ENCODE measurements around the gene CASP8AP2. TPM values are rescaled to one million over a fixed set of nuclear protein-coding genes. Genes with fewer than 3 reads are reported as not detected.
"Not testable (repeated sequence)": the region's sequence is repeated elsewhere in the genome, so short reads cannot be mapped to it uniquely, and the experiment has no call there.

Gene CASP8AP2
- 16.5 TPM for total RNA-seq
- long read RNA-seq, partial matches to known transcripts = 4 of 13 reads
- long read RNA-seq, other reads (novel, unspliced or antisense) = 7 of 13 reads

DNA sequence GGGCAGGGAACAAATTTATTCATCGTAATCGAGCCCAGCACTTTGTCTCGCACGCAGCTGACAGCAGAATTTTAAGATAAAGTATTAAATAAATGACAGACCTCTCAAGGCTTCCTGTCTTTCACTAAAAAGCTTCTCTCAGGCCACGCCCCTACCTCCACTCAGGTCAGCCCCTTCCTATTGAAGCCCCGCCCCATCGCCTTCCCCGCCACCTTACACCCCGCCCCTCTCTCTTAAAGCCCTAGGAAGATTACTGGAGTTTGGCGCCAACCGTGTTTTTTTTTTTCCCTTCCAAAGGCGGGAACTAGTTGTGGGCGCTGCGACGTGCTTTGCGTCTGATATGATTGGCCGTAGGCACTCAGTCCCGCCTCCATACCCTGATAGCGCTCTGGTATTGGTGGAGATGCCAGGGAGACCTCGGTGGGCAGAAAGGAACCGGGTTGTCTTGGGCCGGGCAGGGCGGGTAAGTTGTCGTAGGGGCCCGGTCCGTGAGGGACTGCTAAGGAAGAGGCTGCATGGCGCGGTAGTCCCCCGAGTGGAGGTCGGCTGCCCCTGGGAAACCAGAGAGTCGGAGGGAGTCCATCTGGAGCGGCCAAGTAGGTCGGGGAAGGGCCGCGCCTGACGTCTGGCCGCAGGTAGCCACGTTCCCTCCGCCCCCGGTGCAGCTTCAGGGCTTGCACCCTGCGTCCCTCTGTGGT is at the start of gene CASP8AP2:
CASP8AP2 (plus strand) TSS at position 409 of the 698 bp plus-strand sequence.
- Histone ChIP-seq H3K4me3 (peak within 1 kb of the TSS; percentile 87), H3K9me3 (no peaks in the 10 kb centered on the region), H3K4me1 (peaks cover 6% of the 10 kb centered on the region), H3K27me3 (no peaks in the 10 kb centered on the region), H3K27ac (peak within 1 kb of the TSS; percentile 84), H3K36me3 (peaks cover 5% of the 10 kb centered on the region)
- ATAC-seq = peak; percentile 99
- intact Hi-C loops (cut with DNase I) = no loop called here
- TF ChIP-seq, protein P1, sequence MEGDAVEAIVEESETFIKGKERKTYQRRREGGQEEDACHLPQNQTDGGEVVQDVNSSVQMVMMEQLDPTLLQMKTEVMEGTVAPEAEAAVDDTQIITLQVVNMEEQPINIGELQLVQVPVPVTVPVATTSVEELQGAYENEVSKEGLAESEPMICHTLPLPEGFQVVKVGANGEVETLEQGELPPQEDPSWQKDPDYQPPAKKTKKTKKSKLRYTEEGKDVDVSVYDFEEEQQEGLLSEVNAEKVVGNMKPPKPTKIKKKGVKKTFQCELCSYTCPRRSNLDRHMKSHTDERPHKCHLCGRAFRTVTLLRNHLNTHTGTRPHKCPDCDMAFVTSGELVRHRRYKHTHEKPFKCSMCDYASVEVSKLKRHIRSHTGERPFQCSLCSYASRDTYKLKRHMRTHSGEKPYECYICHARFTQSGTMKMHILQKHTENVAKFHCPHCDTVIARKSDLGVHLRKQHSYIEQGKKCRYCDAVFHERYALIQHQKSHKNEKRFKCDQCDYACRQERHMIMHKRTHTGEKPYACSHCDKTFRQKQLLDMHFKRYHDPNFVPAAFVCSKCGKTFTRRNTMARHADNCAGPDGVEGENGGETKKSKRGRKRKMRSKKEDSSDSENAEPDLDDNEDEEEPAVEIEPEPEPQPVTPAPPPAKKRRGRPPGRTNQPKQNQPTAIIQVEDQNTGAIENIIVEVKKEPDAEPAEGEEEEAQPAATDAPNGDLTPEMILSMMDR (IDR thresholded peaks at IDR 0.05) = no peak
- peak; percentile 94 for DNase-seq

DNA sequence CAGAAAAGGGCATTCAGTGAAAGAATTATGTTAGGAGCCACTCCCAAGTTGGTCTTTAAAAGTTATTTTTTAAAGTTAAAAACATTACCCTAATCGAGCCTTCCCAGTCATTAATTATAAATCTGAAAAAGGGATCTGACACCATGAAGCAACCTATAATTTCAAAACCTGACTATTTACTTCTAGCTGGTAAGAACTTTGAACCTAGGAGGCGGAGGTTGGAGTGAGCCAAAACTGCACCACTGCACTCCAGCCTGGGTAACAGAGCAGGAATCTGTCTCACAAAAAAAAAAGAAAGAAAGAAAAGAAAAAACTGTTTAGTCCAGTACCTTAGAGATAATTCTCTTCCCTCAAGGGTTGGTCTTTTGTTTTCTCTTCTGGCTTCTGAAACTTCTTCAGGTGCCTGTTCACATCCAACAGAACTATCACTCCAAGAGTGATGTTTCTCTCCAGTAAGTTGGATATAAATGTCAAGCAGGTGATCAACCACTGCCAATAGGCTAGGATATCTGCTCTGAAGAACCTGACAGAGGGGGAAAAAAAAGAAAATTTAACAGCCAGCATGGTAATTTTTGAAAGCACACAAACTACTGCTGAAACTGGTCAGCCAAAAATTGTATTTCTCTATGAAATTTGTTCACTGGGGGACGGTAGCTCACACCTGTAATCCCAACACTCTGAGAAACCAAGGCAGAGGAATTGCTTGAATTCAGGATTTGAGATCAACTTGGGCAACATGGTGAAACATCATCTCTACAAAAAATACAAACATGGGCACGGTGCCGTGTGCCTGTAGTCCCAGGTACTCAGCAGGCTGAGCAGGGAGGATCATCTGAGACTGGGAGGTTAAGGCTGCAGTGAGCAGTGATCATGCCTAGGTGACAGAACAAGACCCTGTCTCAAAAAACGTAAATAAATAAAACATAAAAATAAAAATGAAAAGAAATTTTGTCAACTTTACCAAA is 48.3 kb upstream of the CASP8AP2 start:
- ATAC-seq (no peak), DNase-seq (no peak)
- H3K9me3 ChIP-seq = no peaks in the 10 kb centered on the region
- TF ChIP-seq, protein P1 (IDR thresholded peaks at IDR 0.05) = no peak
- intact Hi-C loops (cut with DNase I) = no loop called here
- no peak overlapping the region for H3K4me3 ChIP-seq
- no peaks in the 10 kb centered on the region for H3K4me1 ChIP-seq
- no peaks in the 10 kb centered on the region for H3K27me3 ChIP-seq
- H3K36me3 ChIP-seq = peaks cover 70% of the 10 kb centered on the region
- H3K27ac ChIP-seq = no peak overlapping the region

DNA sequence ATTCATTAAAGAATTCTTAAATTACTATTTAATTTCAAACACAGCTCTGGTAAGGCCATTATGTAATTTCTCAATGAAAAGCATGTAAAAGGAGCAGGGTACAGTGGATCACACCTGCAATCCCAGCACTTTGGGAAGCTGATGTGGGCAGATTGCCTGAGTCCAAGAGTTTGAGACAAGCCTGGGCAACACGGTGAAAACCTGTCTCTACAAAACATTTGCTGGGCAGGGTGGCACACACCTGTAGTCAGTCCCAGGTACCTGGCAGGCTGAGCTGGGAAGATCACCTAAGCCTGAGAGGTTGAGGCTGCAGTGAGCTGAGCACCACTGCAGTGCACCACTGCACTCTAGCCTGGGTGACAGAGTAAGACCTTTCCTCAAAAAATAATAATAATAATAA is 47.5 kb upstream of the CASP8AP2 start:
- Histone ChIP-seq H3K9me3 (no peaks in the 10 kb centered on the region), H3K27ac (no peak overlapping the region), H3K27me3 (no peaks in the 10 kb centered on the region), H3K36me3 (peaks cover 77% of the 10 kb centered on the region), H3K4me3 (no peak overlapping the region), H3K4me1 (no peaks in the 10 kb centered on the region)
- TF ChIP-seq, protein P1 (IDR thresholded peaks at IDR 0.05) = no peak
- DNase-seq (no peak), ATAC-seq (no peak)
- intact Hi-C loops (cut with DNase I) = no loop called here

DNA sequence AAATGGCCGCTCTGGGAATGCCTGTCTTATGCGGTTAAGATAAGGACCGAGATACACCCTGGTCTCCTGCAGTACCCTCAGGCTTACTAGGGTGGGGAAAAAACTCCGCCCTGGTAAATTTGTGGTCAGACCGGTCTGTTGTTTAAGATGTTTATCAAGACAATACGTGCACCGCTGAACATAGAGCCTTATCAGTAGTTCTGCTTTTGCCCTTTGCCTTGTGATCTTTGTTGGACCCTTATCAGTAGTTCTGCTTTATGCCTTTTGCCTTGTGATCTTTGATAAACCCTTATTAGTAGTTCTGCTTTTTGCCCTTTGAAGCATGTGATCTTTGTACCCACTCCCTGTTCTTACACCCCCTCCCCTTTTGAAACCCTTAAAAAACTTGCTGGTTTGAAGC is 46.4 kb upstream of the CASP8AP2 start:
- H3K4me1 ChIP-seq; DNase-seq; H3K27me3 ChIP-seq; H3K27ac ChIP-seq; H3K9me3 ChIP-seq; ATAC-seq; intact Hi-C loops (cut with DNase I); H3K4me3 ChIP-seq: not testable (repeated sequence)
- H3K36me3 ChIP-seq = peaks cover 78% of the 10 kb centered on the region

DNA sequence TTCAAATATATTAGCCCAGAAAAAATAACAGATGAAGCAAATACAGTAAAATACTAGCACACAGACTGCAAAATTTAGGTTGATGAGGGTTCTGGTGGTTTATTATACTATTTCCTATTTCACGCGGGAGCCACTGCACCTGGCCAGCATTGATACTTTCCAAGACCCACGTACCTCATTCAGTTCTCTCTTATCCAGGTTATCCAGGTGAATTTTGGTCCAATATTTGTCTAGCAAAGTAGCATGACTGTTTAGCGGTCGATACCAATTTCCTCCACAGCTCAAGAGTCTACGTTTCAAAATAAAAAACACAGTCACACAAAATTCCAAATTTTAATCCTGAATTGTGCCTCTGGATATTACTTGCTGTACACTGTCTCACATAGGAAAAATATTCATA is 44.8 kb upstream of the CASP8AP2 start:
- ATAC-seq (no peak), DNase-seq (no peak)
- Histone ChIP-seq H3K36me3 (peaks cover 88% of the 10 kb centered on the region), H3K27me3 (no peaks in the 10 kb centered on the region), H3K27ac (no peak overlapping the region), H3K4me3 (no peak overlapping the region), H3K9me3 (no peaks in the 10 kb centered on the region), H3K4me1 (no peaks in the 10 kb centered on the region)
- intact Hi-C loops (cut with DNase I) = no loop called here
- TF ChIP-seq, protein P1 (IDR thresholded peaks at IDR 0.05) = no peak

DNA sequence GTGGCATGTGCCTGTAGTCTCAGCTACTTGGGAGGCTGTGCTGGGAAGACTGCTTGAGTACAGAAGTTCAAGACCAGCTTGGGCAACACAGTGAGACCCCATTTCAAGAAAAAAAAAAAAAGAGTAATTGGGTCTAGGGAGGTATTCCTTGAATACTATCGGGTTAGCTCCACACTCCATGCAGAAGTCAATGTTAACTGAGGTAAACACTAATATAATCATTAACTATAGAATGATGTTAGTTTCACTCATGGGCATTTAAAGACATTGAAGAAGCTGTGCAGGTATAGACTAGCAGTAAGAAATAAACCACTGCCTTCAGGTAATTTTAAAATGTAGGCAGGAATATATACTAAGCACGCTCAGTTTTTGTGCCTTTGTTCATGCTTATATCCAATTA is 42.7 kb upstream of the CASP8AP2 start:
- no peaks in the 10 kb centered on the region for H3K4me1 ChIP-seq
- TF ChIP-seq, protein P1 (IDR thresholded peaks at IDR 0.05) = no peak
- intact Hi-C loops (cut with DNase I) = no loop called here
- no peak overlapping the region for H3K27ac ChIP-seq
- H3K36me3 ChIP-seq = peaks cover 78% of the 10 kb centered on the region
- no peaks in the 10 kb centered on the region for H3K27me3 ChIP-seq
- DNase-seq (no peak), ATAC-seq (no peak)
- H3K9me3 ChIP-seq = no peaks in the 10 kb centered on the region
- H3K4me3 ChIP-seq = no peak overlapping the region

Measured in upper lobe of right lung (tissue), 1 donor.